A549 (cell line): ENCODE data around the gene BMPR2. TPM values are rescaled to one million over a fixed set of nuclear protein-coding genes. Genes with fewer than 3 reads are reported as not detected.

Source experiments
- ATAC-seq, 2 experiments: fragments of 200-7000 bp in 1 of 2; fragments of >200 bp in 1 of 2; cut with Nextera tagmentation in 1 of 2; cut with Tn5 transposase in 1 of 2; 3 replicates each; pipeline versions ENCODE4 v1.8.0 to v1.9.1; 2018 to 2020; ENCODE audit warnings: mild to moderate bottlenecking in 1 of 2, moderate library complexity in 1 of 2
- CTCF ChIA-PET: fragments of 300-600 bp; sonication (Branson Sonifier 250); formaldehyde crosslinking; extraction: SDS; loops from one replicate; lab custom pipeline; 2021; ENCODE audit warnings: antibody characterized with exemption, inconsistent platforms; lab: Yijun Ruan, JAX
- POLR2A ChIA-PET: fragments of 350-600 bp; formaldehyde crosslinking; extraction: SDS; loops from one replicate; lab custom pipeline; 2021; ENCODE audit warnings: antibody characterized with exemption, inconsistent platforms; lab: Yijun Ruan, JAX
- DNase-seq, 2 experiments: peaks; one replicate each; pipeline versions ENCODE4 v3.0.0 to v3.0.0-alpha.2; 2011 to 2016; ENCODE audit warnings: low read depth in 1 of 2, low spot score in 1 of 2
- FAIRE-seq: peaks from 2 replicates; lab custom pipeline; 2011; peaks lifted over from hg19 to GRCh38; lab: Jason Lieb, UNC
- H3K27ac ChIP-seq, 2 experiments: fragments of >200 bp; sonication (Bioruptor Twin); formaldehyde crosslinking; 3 replicates each; pipeline ENCODE4 v1.5.1; 2016 to 2017
- H3K4me1 ChIP-seq: fragments of >200 bp; sonication (Bioruptor Twin); formaldehyde crosslinking; 3 replicates; pipeline ENCODE4 v1.6.1; 2016
- H3K4me2 ChIP-seq: fragments of >200 bp; sonication (Bioruptor Twin); formaldehyde crosslinking; 3 replicates; pipeline ENCODE4 v1.6.1; 2016
- H3K4me3 ChIP-seq: fragments of >200 bp; sonication (Bioruptor Twin); formaldehyde crosslinking; 3 replicates; pipeline ENCODE4 v1.5.1; 2016
- H3K9me3 ChIP-seq: fragments of >200 bp; sonication (Bioruptor Twin); formaldehyde crosslinking; 3 replicates; pipeline ENCODE4 v1.6.1; 2016
- CBX2 ChIP-seq: fragments of 200-600 bp; sonication (generic); IDR thresholded peaks from 2 replicates; pipeline ENCODE4 v1.6.1; 2016; ENCODE audit warnings: low read depth, mild to moderate bottlenecking, borderline replicate concordance
- CEBPB ChIP-seq, 2 experiments: fragments of >200 bp in 1 of 2; sonication (Bioruptor Twin) in 1 of 2; formaldehyde crosslinking in 1 of 2; IDR thresholded peaks; 2 replicates each; pipeline ENCODE4 v1.6.1; 2012 to 2016
- CHD4 ChIP-seq: fragments of 200-600 bp; sonication (generic); IDR thresholded peaks from 2 replicates; pipeline ENCODE4 v1.6.1; 2016; ENCODE audit warnings: antibody characterized with exemption, mild to moderate bottlenecking, borderline replicate concordance
- CTCF ChIP-seq: fragments of >200 bp; sonication (Bioruptor Twin); formaldehyde crosslinking; IDR thresholded peaks from 3 replicates; pipeline ENCODE4 v1.5.1; 2016
- EP300 ChIP-seq, 2 experiments: fragments of >200 bp; sonication (Bioruptor Twin); formaldehyde crosslinking; IDR thresholded peaks; 2 replicates in 1 of 2; 3 replicates in 1 of 2; pipeline ENCODE4 v1.6.1; 2016 to 2017
- GATA3 ChIP-seq: IDR thresholded peaks from 2 replicates; pipeline ENCODE4 v1.6.1; 2012; ENCODE audit warnings: borderline replicate concordance
- HES2 ChIP-seq: fragments of >200 bp; sonication (Bioruptor Twin); formaldehyde crosslinking; IDR thresholded peaks from 2 replicates; pipeline ENCODE4 v1.6.1; 2016
- HEYL ChIP-seq: fragments of 250-450 bp; sonication (Bioruptor Pico); IDR thresholded peaks from 2 replicates; pipeline ENCODE4 v1.8.0; 2021; ENCODE audit warnings: mild to moderate bottlenecking, moderate library complexity
- JUN ChIP-seq, 2 experiments: fragments of >200 bp; sonication (Bioruptor Twin); formaldehyde crosslinking; IDR thresholded peaks; 2 replicates in 1 of 2; 3 replicates in 1 of 2; pipeline ENCODE4 v1.6.1; 2016 to 2017
- MAZ ChIP-seq: fragments of 150-350 bp; IDR thresholded peaks from 2 replicates; pipeline ENCODE4 v1.6.1; 2014; ENCODE audit warnings: antibody characterized with exemption, low read depth, low read length, borderline replicate concordance
- NPAS2 ChIP-seq: fragments of 250-450 bp; sonication (Bioruptor Pico); IDR thresholded peaks from 2 replicates; pipeline ENCODE4 v1.8.0; 2022; ENCODE audit warnings: mild to moderate bottlenecking, moderate library complexity, borderline replicate concordance
- NR3C1 ChIP-seq: fragments of >200 bp; sonication (Bioruptor Twin); formaldehyde crosslinking; IDR thresholded peaks from 3 replicates; pipeline ENCODE4 v1.6.1; 2017
- RAD21 ChIP-seq, 2 experiments: fragments of >200 bp in 1 of 2; sonication (Bioruptor Twin) in 1 of 2; formaldehyde crosslinking in 1 of 2; IDR thresholded peaks in 1 of 2; conservative IDR thresholded peaks in 1 of 2; 2 replicates in 1 of 2; 3 replicates in 1 of 2; pipeline ENCODE4 v1.6.1; 2012 to 2018; ENCODE audit warnings: inconsistent platforms in 1 of 2
- RCOR1 ChIP-seq: fragments of 150-350 bp; IDR thresholded peaks from 2 replicates; pipeline ENCODE4 v1.6.1; 2014; ENCODE audit warnings: antibody characterized with exemption, low read length, low read depth
- SMC3 ChIP-seq: fragments of >200 bp; sonication (Bioruptor Twin); formaldehyde crosslinking; IDR thresholded peaks from 3 replicates; pipeline ENCODE4 v1.6.1; 2018; ENCODE audit warnings: inconsistent platforms
- TFCP2L1 ChIP-seq: fragments of 250-450 bp; sonication (Bioruptor Pico); IDR thresholded peaks from 2 replicates; pipeline ENCODE4 v1.5.0; 2021; ENCODE audit warnings: mild to moderate bottlenecking
- USF2 ChIP-seq: fragments of 450-650 bp; IDR thresholded peaks from 2 replicates; pipeline ENCODE4 v1.6.1; 2014; ENCODE audit warnings: antibody characterized with exemption
- ZFP36 ChIP-seq: fragments of 450-650 bp; IDR thresholded peaks from 2 replicates; pipeline ENCODE4 v1.6.1; 2014; ENCODE audit warnings: borderline replicate concordance; ENCODE audit not compliant: partially characterized antibody
- WGBS: methylation state at CpG from one replicate; pipeline ENCODE4 v1.1.6; 2017; ENCODE audit errors: missing lambda C conversion rate; 5-methylcytosine and 5-hydroxymethylcytosine counted together
- polyA plus RNA-seq, 4 experiments: library from polyadenylated mRNA; depleted of rRNA in 3 of 4; stranded (reverse); fragments of >200 nt; fragmentation: RNase III in 1 of 4; extraction: RNeasy Plus Mini Kit Qiagen cat#74134 plus additional on column Dnase treatment in 1 of 4; gene quantifications; 2 replicates in 3 of 4; 3 replicates in 1 of 4; pipeline ENCODE4 v1.2.3, GENCODE V29; 2011 to 2017

The BMPR2 gene
- polyA plus RNA-seq, 2 of the 4 experiments (the other 2 are of a cell fraction) = 13.9 to 46.3 TPM

GRCh38 chr2:202583709-202584219 lies 207.6 kb downstream of the BMPR2 start:
- no peak for TF ChIP-seq CEBPB (IDR thresholded peaks at IDR 0.05)
- TF ChIP-seq ZFP36 = no peak
- TF ChIP-seq TFCP2L1 (CRISPR knock-in tag) = no peak
- TF ChIP-seq EP300 (IDR thresholded peaks at IDR 0.05) = no peak
- TF ChIP-seq HES2 = no peak
- TF ChIP-seq MAZ = no peak
- no peak for TF ChIP-seq CTCF
- TF ChIP-seq CHD4 = no peak
- no peak for TF ChIP-seq RCOR1
- TF ChIP-seq USF2 = no peak
- no peak for TF ChIP-seq HEYL (CRISPR knock-in tag)
- no peak for TF ChIP-seq JUN (IDR thresholded peaks at IDR 0.05)
- Histone ChIP-seq H3K4me1 (0 out of 3 replicates have a peak, but pooled peaks cover under 1% of the 10 kb centered on the region), H3K4me3 (no peak overlapping the region), H3K4me2 (no peak overlapping the region), H3K27ac (no peak overlapping the region), H3K9me3 (peaks cover 4% of the 10 kb centered on the region; the same call in 1 of the 3 replicates)
- ChIA-PET POLR2A (interaction anchor here (0.7 kb wide), 1 partner anchor 67 kb away, joined by 3 read pairs; no protein-coding TSS in a partner anchor), CTCF (interaction anchor here (1.3 kb wide), 1 partner anchor 9 kb away, joined by 4 read pairs; no protein-coding TSS in a partner anchor)
- no peak for ATAC-seq
- no peak for FAIRE-seq
- no peak for DNase-seq
- 65% methylated on average over 2 of the region's 2 CpGs for WGBS

GRCh38 chr2:202588647-202589581 lies 212.8 kb downstream of the BMPR2 start:
- ATAC-seq (peak; percentile 95 to 96), DNase-seq (peak; percentile 59 to 76), FAIRE-seq (no peak)
- peak overlapping the region; percentile 46 for H3K4me2 ChIP-seq
- H3K9me3 ChIP-seq = peaks cover 4% of the 10 kb centered on the region; the same call in 1 of the 3 replicates
- H3K4me1 ChIP-seq = 0 out of 3 replicates have a peak, but pooled peaks cover 2% of the 10 kb centered on the region
- WGBS = 33% methylated on average over 15 of the region's 17 CpGs
- ChIA-PET CTCF (interaction anchor here (0.6 to 3.0 kb wide), 57 partner anchors 9 to 1321 kb away, joined by 3 to 37 read pairs (median 4); partner anchors contain the start of gene ICA1L), POLR2A (interaction anchor here (0.7 to 0.9 kb wide), 2 partner anchors 282 to 283 kb away, joined by 3 read pairs; partner anchors contain the start of gene ICA1L)
- H3K27ac ChIP-seq = peak overlapping the region in 1 of 2 experiments; percentile 65; a peak in 2 of 6 replicates
- H3K4me3 ChIP-seq = no peak overlapping the region
- TF ChIP-seq NPAS2 = no peak
- peak; percentile 86 for TF ChIP-seq CTCF
- peak; percentile 94 for TF ChIP-seq SMC3
- TF ChIP-seq CBX2 = no peak
- no peak for TF ChIP-seq MAZ
- TF ChIP-seq RAD21 (conservative IDR thresholded peaks at IDR 0.05 in 1 of 2, IDR thresholded peaks at IDR 0.05 in 1 of 2) = peak; percentile 82 to 84
- no peak for TF ChIP-seq NR3C1
- TF ChIP-seq GATA3 = no peak
